H1 (cell line): ENCODE results near the gene CBX2. TPM values are rescaled to one million over a fixed set of nuclear protein-coding genes. Genes with fewer than 3 reads are reported as not detected.

Experiments
- CTCF ChIA-PET: fragments of 300-600 bp; sonication (Branson Sonifier 250); formaldehyde crosslinking; loops from one replicate; lab custom pipeline; 2021; ENCODE audit not compliant: partially characterized antibody; lab: Charles Lee
- POLR2A ChIA-PET: fragments of 300-600 bp; sonication (Branson Sonifier 250); formaldehyde crosslinking; loops from one replicate; lab custom pipeline; 2021; ENCODE audit warnings: inconsistent platforms; ENCODE audit not compliant: partially characterized antibody; lab: Charles Lee
- DNase-seq, 2 experiments: peaks; one replicate each; pipeline versions ENCODE4 v3.0.0 to v3.0.0-alpha.2; 2010 to 2022; ENCODE audit warnings: low spot score in 2 of 2, low read depth in 1 of 2, mixed read lengths in 1 of 2
- FAIRE-seq: peaks from 2 replicates; lab custom pipeline; 2011; peaks lifted over from hg19 to GRCh38; lab: Jason Lieb, UNC
- H2AFZ ChIP-seq: 2 replicates; pipeline ENCODE4 v1.8.1; 2012; ENCODE audit warnings: low read length, inconsistent platforms
- H2AK5ac ChIP-seq: 2 replicates; pipeline ENCODE4 v1.6.1; 2013; ENCODE audit warnings: low read depth, low read length
- H2BK120ac ChIP-seq: replicated peaks from 2 replicates; pipeline ENCODE3; 2013; ENCODE audit warnings: low read depth, low read length, inconsistent platforms
- H2BK12ac ChIP-seq: 2 replicates; pipeline ENCODE4 v1.6.1; 2013; ENCODE audit warnings: low read depth, low read length
- H2BK15ac ChIP-seq: 2 replicates; pipeline ENCODE4 v1.6.1; 2013; ENCODE audit warnings: low read length
- H2BK20ac ChIP-seq: 2 replicates; pipeline ENCODE4 v1.6.1; 2013; ENCODE audit warnings: low read length
- H2BK5ac ChIP-seq: 2 replicates; pipeline ENCODE4 v1.6.1; 2013; ENCODE audit warnings: low read depth, low read length
- H3K14ac ChIP-seq: 2 replicates; pipeline ENCODE4 v1.6.1; 2013; ENCODE audit warnings: inconsistent platforms; ENCODE audit not compliant: insufficient read length
- H3K18ac ChIP-seq: 2 replicates; pipeline ENCODE4 v1.6.1; 2013; ENCODE audit warnings: low read length; ENCODE audit errors: extremely low read depth
- H3K23ac ChIP-seq: 2 replicates; pipeline ENCODE4 v1.6.1; 2013; ENCODE audit warnings: inconsistent platforms; ENCODE audit not compliant: insufficient read length
- H3K23me2 ChIP-seq: 2 replicates; pipeline ENCODE4 v1.6.1; 2013; ENCODE audit warnings: low read depth, low read length
- H3K27ac ChIP-seq: 2 replicates; pipeline ENCODE4 v1.6.1; 2011; ENCODE audit warnings: low read depth, low read length, inconsistent platforms
- H3K27me3 ChIP-seq, 4 experiments: replicated peaks in 1 of 4; 1 replicate in 1 of 4; 2 replicates in 3 of 4; pipeline versions ENCODE4 v1.6.1 to v1.8.1; 2011 to 2013; ENCODE audit warnings: low read length in 3 of 4, mild to moderate bottlenecking in 3 of 4, inconsistent platforms in 2 of 4, mixed read lengths in 2 of 4, moderate library complexity in 1 of 4; ENCODE audit not compliant: control insufficient read depth in 3 of 4, insufficient read depth in 3 of 4; ENCODE audit errors: extremely low read depth in 1 of 4
- H3K36me3 ChIP-seq, 4 experiments: 2 replicates each; pipeline versions ENCODE4 v1.6.1 to v1.8.1; 2011 to 2013; ENCODE audit warnings: mild to moderate bottlenecking in 4 of 4, low read length in 3 of 4, moderate library complexity in 2 of 4, control low read depth in 1 of 4, inconsistent platforms in 1 of 4; ENCODE audit not compliant: insufficient read depth in 4 of 4, control insufficient read depth in 2 of 4
- H3K4ac ChIP-seq: replicated peaks from 2 replicates; pipeline ENCODE3; 2013; ENCODE audit warnings: low read length, low read depth, mixed read lengths, inconsistent platforms; ENCODE audit not compliant: insufficient read length
- H3K4me1 ChIP-seq, 4 experiments: replicated peaks in 1 of 4; 1 replicate in 1 of 4; 2 replicates in 3 of 4; pipeline versions ENCODE4 v1.6.1 to v1.8.1; 2011 to 2013; ENCODE audit warnings: low read length in 3 of 4, inconsistent platforms in 2 of 4, mixed read lengths in 1 of 4; ENCODE audit not compliant: insufficient read depth in 4 of 4, control insufficient read depth in 3 of 4
- H3K4me2 ChIP-seq, 2 experiments: 2 replicates each; pipeline versions ENCODE4 v1.6.1 to v1.8.1; 2011 to 2013; ENCODE audit warnings: low read depth in 2 of 2, low read length in 2 of 2, control low read depth in 1 of 2, inconsistent platforms in 1 of 2, mild to moderate bottlenecking in 1 of 2; ENCODE audit not compliant: insufficient read depth in 1 of 2
- H3K4me3 ChIP-seq, 4 experiments: fragments of 200-600, 300-600 bp in 1 of 4; sonication (generic), shearing (Covaris generic), sonication (Bioruptor Twin) in 1 of 4; 2 replicates each; pipeline versions ENCODE4 v1.5.1 to v1.8.1; 2011 to 2016; ENCODE audit warnings: low read length in 4 of 4, low read depth in 3 of 4, control low read depth in 2 of 4, inconsistent platforms in 2 of 4, mild to moderate bottlenecking in 2 of 4, mixed read lengths in 1 of 4, moderate library complexity in 1 of 4; ENCODE audit not compliant: insufficient read depth in 2 of 4; ENCODE audit errors: extremely low read depth in 1 of 4
- H3K56ac ChIP-seq: replicated peaks from 2 replicates; pipeline ENCODE3; 2013; ENCODE audit warnings: low read depth, mild to moderate bottlenecking, mixed read lengths, low read length, inconsistent platforms; ENCODE audit not compliant: insufficient read length
- H3K79me1 ChIP-seq: 2 replicates; pipeline ENCODE4 v1.6.1; 2013; ENCODE audit warnings: low read depth, low read length, control low read depth
- H3K79me2 ChIP-seq, 2 experiments: 2 replicates each; pipeline versions ENCODE4 v1.6.1 to v1.8.1; 2012 to 2013; ENCODE audit warnings: low read length in 2 of 2, mild to moderate bottlenecking in 2 of 2, inconsistent platforms in 1 of 2; ENCODE audit not compliant: insufficient read depth in 2 of 2, control insufficient read depth in 1 of 2
- H3K9ac ChIP-seq, 4 experiments: replicated peaks in 1 of 4; 1 replicate in 1 of 4; 2 replicates in 3 of 4; pipeline versions ENCODE4 v1.6.1 to v1.8.1; 2011 to 2013; ENCODE audit warnings: low read depth in 3 of 4, low read length in 3 of 4, control low read depth in 2 of 4, mild to moderate bottlenecking in 2 of 4, moderate library complexity in 2 of 4, inconsistent platforms in 1 of 4; ENCODE audit errors: extremely low read depth in 1 of 4
- H3K9me3 ChIP-seq, 2 experiments: 2 replicates each; pipeline versions ENCODE4 v1.6.1 to v1.8.1; 2012 to 2013; ENCODE audit warnings: mild to moderate bottlenecking in 2 of 2, moderate library complexity in 2 of 2, control low read depth in 1 of 2, inconsistent platforms in 1 of 2, low read depth in 1 of 2, low read length in 1 of 2, mixed read lengths in 1 of 2; ENCODE audit not compliant: insufficient read depth in 2 of 2
- H4K20me1 ChIP-seq, 2 experiments: replicated peaks in 1 of 2; 2 replicates each; pipeline versions ENCODE3 to v1.8.1; 2011 to 2013; ENCODE audit warnings: inconsistent platforms in 2 of 2, low read length in 2 of 2, mild to moderate bottlenecking in 1 of 2; ENCODE audit not compliant: insufficient read depth in 2 of 2, control insufficient read depth in 1 of 2
- H4K5ac ChIP-seq: 2 replicates; pipeline ENCODE4 v1.6.1; 2013; ENCODE audit warnings: low read length, low read depth, mixed read lengths, inconsistent platforms; ENCODE audit not compliant: insufficient read length
- H4K8ac ChIP-seq: 2 replicates; pipeline ENCODE4 v1.8.0; 2013; ENCODE audit warnings: mild to moderate bottlenecking, moderate library complexity, low read length, inconsistent platforms; ENCODE audit not compliant: insufficient read depth; ENCODE audit errors: extremely low read depth
- H4K91ac ChIP-seq: replicated peaks from 2 replicates; pipeline ENCODE3; 2013; ENCODE audit warnings: low read length, mixed read lengths, inconsistent platforms; ENCODE audit not compliant: insufficient read length
- BACH1 ChIP-seq: IDR thresholded peaks from 2 replicates; pipeline ENCODE4 v1.6.1; 2012; ENCODE audit warnings: low read length, improper control_type of control experiment
- BCL11A ChIP-seq, 2 experiments: IDR thresholded peaks; one replicate each; pipeline ENCODE4 v1.6.1; 2011; ENCODE audit warnings: low read depth in 2 of 2, low read length in 2 of 2, mild to moderate bottlenecking in 2 of 2
- CREB1 ChIP-seq: IDR thresholded peaks from 2 replicates; pipeline ENCODE4 v1.6.1; 2012; ENCODE audit warnings: inconsistent platforms
- EGR1 ChIP-seq: IDR thresholded peaks from 2 replicates; pipeline ENCODE4 v1.6.1; 2011; ENCODE audit warnings: low read depth, low read length, borderline replicate concordance
- HDAC2 ChIP-seq, 2 experiments: fragments of 300-600 bp in 1 of 2; sonication (generic) in 1 of 2; IDR thresholded peaks; 2 replicates each; pipeline ENCODE4 v1.6.1; 2011 to 2012; ENCODE audit warnings: low read depth in 2 of 2, low read length in 2 of 2, mild to moderate bottlenecking in 2 of 2, moderate library complexity in 2 of 2, borderline replicate concordance in 1 of 2, inconsistent platforms in 1 of 2
- JUN ChIP-seq: IDR thresholded peaks from 2 replicates; pipeline ENCODE4 v1.6.1; 2011; ENCODE audit warnings: low read depth, mild to moderate bottlenecking, improper control_type of control experiment, low read length
- JUND ChIP-seq: IDR thresholded peaks from 2 replicates; pipeline ENCODE4 v1.6.1; 2011; ENCODE audit warnings: mild to moderate bottlenecking, improper control_type of control experiment, low read length
- NANOG ChIP-seq: IDR thresholded peaks from 2 replicates; pipeline ENCODE4 v1.6.1; 2011; ENCODE audit warnings: low read length, low read depth, mild to moderate bottlenecking, inconsistent platforms; ENCODE audit not compliant: insufficient read depth, poor library complexity, severe bottlenecking
- POLR2AphosphoS5 ChIP-seq: IDR thresholded peaks from 2 replicates; pipeline ENCODE4 v1.6.1; 2011; ENCODE audit warnings: low read depth, low read length
- SP2 ChIP-seq: IDR thresholded peaks from 2 replicates; pipeline ENCODE4 v1.6.1; 2012; ENCODE audit warnings: mild to moderate bottlenecking, low read length, inconsistent platforms
- TBP ChIP-seq: IDR thresholded peaks from 2 replicates; pipeline ENCODE4 v1.6.1; 2011; ENCODE audit warnings: low read depth, low read length, improper control_type of control experiment
- WGBS, 2 experiments: shearing (Covaris generic) in 1 of 2; methylation state at CpG; one replicate each; pipeline versions ENCODE4 v1.1.6 to v1.1.7; 2013 to 2015; ENCODE audit warnings: low lambda C conversion rate in 2 of 2, mixed read lengths in 2 of 2, inconsistent platforms in 1 of 2, low coverage in 1 of 2, missing lambda C conversion rate in 1 of 2; ENCODE audit not compliant: insufficient replicate concordance in 2 of 2, insufficient coverage in 1 of 2, insufficient read length in 1 of 2; ENCODE audit errors: extremely low coverage in 1 of 2, missing lambda C conversion rate in 1 of 2; 5-methylcytosine and 5-hydroxymethylcytosine counted together
- polyA plus RNA-seq, 7 experiments: library from polyadenylated mRNA; depleted of rRNA in 3 of 7; stranded (reverse) in 5 of 7; unstranded in 2 of 7; fragments of >200 nt in 5 of 7; fragments of 200-250 nt in 2 of 7; gene quantifications; 1 replicate in 5 of 7; 2 replicates in 1 of 7; 4 replicates in 1 of 7; pipeline versions ENCODE4 v1.2.1 to v1.2.3, GENCODE V29; 2011 to 2013; ENCODE audit warnings: missing spikeins in 2 of 7, mixed read lengths in 2 of 7
- total RNA-seq: library from RNA; stranded (reverse); fragmentation: NEBNext Ultra II Directional; extraction: Animal tissue kit (Norgen Biotek cat#: 25700); gene quantifications from 2 replicates; pipeline ENCODE4 v1.2.1, GENCODE V29; 2021

Gene CBX2
- total and polyA plus RNA-seq, 2 of the 8 experiments (the other 6 are each of a cell fraction or from before 2014, with no cell fraction given), result 64.3 to 83.9 TPM

- Histone ChIP-seq H3K18ac (peak overlapping the region; percentile 60), H3K23ac (no peak overlapping the region), H3K9ac (no peak overlapping the region), H3K4me3 (peak overlapping the region; percentile 9 to 59 (median 26)), H2BK120ac (no peak overlapping the region), H4K8ac (peak overlapping the region; percentile 9), H3K4me2 (peak overlapping the region; percentile 76 to 82), H3K79me1 (no peaks in the 10 kb centered on the region), H2AK5ac (no peak overlapping the region), H2AFZ (no peak overlapping the region), H3K56ac (no peak overlapping the region), H3K36me3 (peaks cover 0 to 4% (median 0%) of the 10 kb centered on the region in 4 experiments; a peak in 1 of 8 replicates), H3K27me3 (peaks cover 59 to 96% (median 89%) of the 10 kb centered on the region in 4 experiments), H3K14ac (no peak overlapping the region), H3K27ac (no peak overlapping the region), H3K23me2 (peaks cover 15% of the 10 kb centered on the region; the same call in 1 of the 2 replicates), H4K5ac (no peak overlapping the region), H2BK20ac (no peak overlapping the region), H3K79me2 (no peaks in the 10 kb centered on the region), H3K4ac (no peak overlapping the region), H2BK12ac (no peak overlapping the region), H3K9me3 (no peaks in the 10 kb centered on the region), H2BK5ac (0 out of 2 replicates have a peak overlapping the region, but pooled peaks have one; percentile 66), H4K91ac (no peak overlapping the region), H3K4me1 (peaks cover 3 to 49% (median 30%) of the 10 kb centered on the region in 4 experiments), H4K20me1 (peaks cover 7 to 13% of the 10 kb centered on the region in 2 experiments), H2BK15ac (no peak overlapping the region)
- FAIRE-seq, result no peak
- CTCF ChIA-PET, result interaction anchor here (1.0 to 24.7 kb wide), 8 partner anchors 10 to 121 kb away, joined by 3 to 576 read pairs (median 26); partner anchors contain the start of gene CBX8
- DNase-seq, result peak in 1 of 2 experiments; percentile 74
- WGBS, 2 experiments, result 4% methylated on average over 20 of the region's 72 CpGs; no CpG with 5 or more reads in 1 of the 2 experiments
- POLR2A ChIA-PET, result interaction anchor here (1.7 to 15.2 kb wide), 3 partner anchors 10 to 42 kb away, joined by 6 to 374 read pairs (median 17); no protein-coding TSS in a partner anchor
- TF ChIP-seq JUN (no peak), TBP (no peak), SP2 (no peak), CREB1 (no peak), POLR2AphosphoS5 (no peak), BCL11A (IDR thresholded peaks at IDR 0.05; ENCODE audit: low read depth in 2 of 2, low read length in 2 of 2) (no peak), BACH1 (no peak), HDAC2 (IDR thresholded peaks at IDR 0.05; ENCODE audit: borderline replicate concordance in 1 of 2, low read depth in 2 of 2, low read length in 2 of 2) (0 out of 4 replicates have a peak, but pooled peaks of 1 of the 2 experiments have one; percentile 36), EGR1 (no peak), JUND (no peak), NANOG (no peak)
These were observed 54.5 kb downstream of the CBX2 start for GRCh38 chr17:79832218-79833109.
